Loucy (cell line): ENCODE data around the gene LMAN1L.

Source experiments
- H2AFZ ChIP-seq: fragments of 200-600 bp; sonication (generic); 2 replicates; pipeline ENCODE4 v1.6.0; 2016; ENCODE audit warnings: antibody characterized with exemption, mild to moderate bottlenecking, low read length, moderate library complexity
- H3F3A ChIP-seq: fragments of 200-600 bp; 2 replicates; pipeline ENCODE4 v1.6.0; 2016; ENCODE audit warnings: antibody characterized with exemption, low read depth, mild to moderate bottlenecking
- H3K27me3 ChIP-seq: fragments of 200-600 bp; sonication (generic); 2 replicates; pipeline ENCODE4 v1.6.1; 2014; ENCODE audit warnings: low read length, mild to moderate bottlenecking; ENCODE audit not compliant: insufficient read depth, poor library complexity, severe bottlenecking
- H3K36me3 ChIP-seq: fragments of 200-600 bp; sonication (generic); 2 replicates; pipeline ENCODE4 v1.6.1; 2016; ENCODE audit warnings: low read length; ENCODE audit not compliant: insufficient read depth
- H3K4me1 ChIP-seq: fragments of 200-600 bp; sonication (generic); 2 replicates; pipeline ENCODE4 v1.5.1; 2014; ENCODE audit warnings: low read length, mild to moderate bottlenecking; ENCODE audit not compliant: insufficient read depth, poor library complexity, severe bottlenecking
- H3K4me2 ChIP-seq: fragments of 200-600 bp; sonication (generic); 2 replicates; pipeline ENCODE4 v1.6.0; 2014; ENCODE audit warnings: antibody characterized with exemption, low read length, low read depth, mild to moderate bottlenecking; ENCODE audit not compliant: poor library complexity, severe bottlenecking
- H3K4me3 ChIP-seq: fragments of 200-600 bp; sonication (generic); 2 replicates; pipeline ENCODE4 v1.5.1; 2014; ENCODE audit warnings: low read length, mild to moderate bottlenecking, mixed read lengths; ENCODE audit not compliant: poor library complexity, severe bottlenecking
- H3K79me2 ChIP-seq: fragments of 200-600 bp; sonication (generic); 2 replicates; pipeline ENCODE4 v1.6.1; 2014; ENCODE audit warnings: low read length; ENCODE audit not compliant: insufficient read depth
- H3K9ac ChIP-seq: fragments of 200-600 bp; sonication (generic); 2 replicates; pipeline ENCODE4 v1.6.0; 2014; ENCODE audit warnings: mild to moderate bottlenecking, low read depth, low read length, moderate library complexity; ENCODE audit not compliant: poor library complexity, severe bottlenecking
- H3K9me2 ChIP-seq: fragments of 200-600 bp; sonication (generic); replicated peaks from 2 replicates; pipeline ENCODE4 v1.6.1; 2016; ENCODE audit warnings: low read depth, low read length, mixed read lengths
- H3K9me3 ChIP-seq: fragments of 200-600 bp; sonication (generic); 2 replicates; pipeline ENCODE4 v1.6.1; 2014; ENCODE audit warnings: mild to moderate bottlenecking, antibody characterized with exemption, low read length, low read depth; ENCODE audit not compliant: insufficient read depth
- H4K20me1 ChIP-seq: fragments of 200-600 bp; sonication (generic); 2 replicates; pipeline ENCODE4 v1.6.0; 2014; ENCODE audit warnings: antibody characterized with exemption, low read length, mild to moderate bottlenecking; ENCODE audit not compliant: insufficient read depth, poor library complexity, severe bottlenecking
- CTCF ChIP-seq: fragments of 200-600 bp; sonication (generic); conservative IDR thresholded peaks from 2 replicates; pipeline ENCODE4 v1.5.1; 2014; ENCODE audit warnings: mild to moderate bottlenecking, antibody characterized with exemption, low read length
- EZH2phosphoT487 ChIP-seq: fragments of 200-600 bp; IDR thresholded peaks from 2 replicates; pipeline ENCODE4 v1.6.1; 2018; ENCODE audit warnings: antibody characterized with exemption, mild to moderate bottlenecking, moderate library complexity, borderline replicate concordance

LMAN1L gene

DNA sequence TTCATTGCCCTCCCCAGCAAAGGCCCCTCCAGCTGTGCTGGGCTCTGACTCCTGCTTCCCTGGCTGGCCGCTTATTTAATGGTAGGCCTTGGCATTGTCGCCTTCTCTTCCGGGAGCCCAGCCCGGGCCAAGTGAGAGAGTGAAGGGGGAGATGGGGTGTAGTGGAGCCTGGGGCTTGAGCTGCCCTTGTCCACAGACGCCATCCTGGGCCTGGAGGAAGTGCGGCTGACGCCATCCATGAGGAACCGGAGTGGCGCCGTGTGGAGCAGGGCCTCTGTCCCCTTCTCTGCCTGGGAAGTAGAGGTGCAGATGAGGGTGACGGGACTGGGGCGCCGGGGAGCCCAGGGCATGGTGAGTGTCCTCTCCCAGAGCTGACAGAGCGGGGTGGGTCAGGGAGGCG is 3.3 kb downstream of the LMAN1L start:
- Histone ChIP-seq H3K9me3 (no peaks in the 10 kb centered on the region), H2AFZ (no peak overlapping the region), H3K4me3 (no peak overlapping the region), H3K36me3 (no peaks in the 10 kb centered on the region), H4K20me1 (no peaks in the 10 kb centered on the region), H3K9ac (no peak overlapping the region), H3K4me1 (no peaks in the 10 kb centered on the region), H3K4me2 (no peak overlapping the region), H3K9me2 (no peaks in the 10 kb centered on the region), H3K79me2 (no peaks in the 10 kb centered on the region), H3K27me3 (no peaks in the 10 kb centered on the region), H3F3A (no peaks in the 10 kb centered on the region)
- TF ChIP-seq EZH2phosphoT487 (no peak), CTCF (no peak)

DNA sequence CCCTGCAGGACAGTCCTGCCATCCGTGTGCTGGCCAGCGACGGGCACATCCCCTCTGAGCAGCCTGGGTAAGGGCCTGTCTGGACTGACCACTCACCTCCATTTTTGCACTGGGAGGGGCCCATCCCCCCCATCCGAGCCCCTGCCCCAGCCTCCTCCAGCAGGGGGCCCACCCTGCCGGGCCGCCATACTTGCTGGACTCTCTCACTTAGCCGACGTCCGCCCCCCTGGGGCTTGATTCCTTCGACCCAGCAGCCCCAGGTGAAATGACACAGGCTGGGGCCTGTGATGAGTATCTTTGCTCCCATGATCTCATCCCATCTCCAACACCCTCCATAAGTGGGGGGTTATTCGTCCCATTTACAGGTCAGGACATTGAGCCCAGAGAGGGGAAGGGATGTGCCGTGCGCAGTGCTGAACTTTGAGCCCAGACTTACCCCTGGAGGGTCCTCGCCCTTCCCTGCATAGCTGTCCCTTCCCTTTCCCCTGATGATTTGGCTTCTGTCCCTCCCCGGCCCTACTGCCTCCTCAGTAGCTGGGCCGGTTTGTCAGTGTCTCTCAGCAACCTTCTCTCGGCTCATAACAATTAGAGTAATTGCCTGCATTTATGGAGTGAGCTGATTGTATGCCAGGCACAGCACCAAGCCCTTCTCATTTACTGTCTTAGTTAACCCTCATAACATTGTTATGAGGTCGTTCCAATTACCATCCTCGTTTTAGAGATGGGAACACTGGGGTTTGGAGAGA is 4.2 kb downstream of the LMAN1L start:
- H3K36me3 ChIP-seq: no peaks in the 10 kb centered on the region
- no peaks in the 10 kb centered on the region for H3F3A ChIP-seq
- H4K20me1 ChIP-seq: no peaks in the 10 kb centered on the region
- no peak overlapping the region for H2AFZ ChIP-seq
- no peaks in the 10 kb centered on the region for H3K27me3 ChIP-seq
- no peaks in the 10 kb centered on the region for H3K9me3 ChIP-seq
- no peak overlapping the region for H3K9ac ChIP-seq
- H3K4me2 ChIP-seq: no peak overlapping the region
- H3K79me2 ChIP-seq: no peaks in the 10 kb centered on the region
- no peak overlapping the region for H3K4me3 ChIP-seq
- no peaks in the 10 kb centered on the region for H3K9me2 ChIP-seq
- TF ChIP-seq CTCF: no peak
- no peak for TF ChIP-seq EZH2phosphoT487
- no peaks in the 10 kb centered on the region for H3K4me1 ChIP-seq

GRCh38 chr15:74817370-74817737 is 4.7 kb downstream of the LMAN1L start:
- no peak overlapping the region for H3K4me2 ChIP-seq
- no peaks in the 10 kb centered on the region for H3K9me3 ChIP-seq
- no peaks in the 10 kb centered on the region for H3K36me3 ChIP-seq
- no peaks in the 10 kb centered on the region for H3K9me2 ChIP-seq
- no peak overlapping the region for H3K4me3 ChIP-seq
- H3K27me3 ChIP-seq: no peaks in the 10 kb centered on the region
- H2AFZ ChIP-seq: no peak overlapping the region
- H3F3A ChIP-seq: no peaks in the 10 kb centered on the region
- H3K9ac ChIP-seq: no peak overlapping the region
- H3K79me2 ChIP-seq: no peaks in the 10 kb centered on the region
- H4K20me1 ChIP-seq: no peaks in the 10 kb centered on the region
- no peak for TF ChIP-seq CTCF
- no peak for TF ChIP-seq EZH2phosphoT487
- H3K4me1 ChIP-seq: no peaks in the 10 kb centered on the region
